NCI-H2081 treated with DMSO at 0.1 percent for 48 hours (cell line): ENCODE measurements around the gene ACBD6.
"Not testable (repeated sequence)": the region's sequence is repeated elsewhere in the genome, so short reads cannot be mapped to it uniquely, and the experiment has no call there.

Source experiments
- DNase-seq: peaks from one replicate; lab custom pipeline; 2025; lab: John Stamatoyannopoulos, UW

The ACBD6 gene

DNA sequence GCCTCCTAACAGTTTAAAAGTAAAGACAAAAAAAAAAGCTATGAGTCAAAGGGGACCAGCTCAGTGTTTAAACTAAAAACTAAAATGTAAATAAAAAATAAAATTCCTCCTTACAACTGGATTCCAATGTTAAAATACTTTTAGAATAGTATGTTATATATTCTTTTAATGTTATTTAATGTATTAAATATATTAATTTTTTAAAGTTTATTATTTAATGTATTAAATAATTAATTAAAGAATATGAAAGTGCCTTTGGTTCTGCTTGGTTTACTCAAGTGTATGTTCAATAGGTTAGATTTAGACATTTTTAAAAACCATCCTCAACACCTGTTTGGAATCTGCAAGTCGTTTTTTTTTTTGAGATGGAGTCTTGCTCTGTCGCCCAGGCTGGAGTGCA lies 13.1 kb downstream of the ACBD6 start:
- DNase-seq, result no peak

GRCh38 chr1:180488661-180489060 lies 13.7 kb downstream of the ACBD6 start:
- DNase-seq, result no peak

DNA sequence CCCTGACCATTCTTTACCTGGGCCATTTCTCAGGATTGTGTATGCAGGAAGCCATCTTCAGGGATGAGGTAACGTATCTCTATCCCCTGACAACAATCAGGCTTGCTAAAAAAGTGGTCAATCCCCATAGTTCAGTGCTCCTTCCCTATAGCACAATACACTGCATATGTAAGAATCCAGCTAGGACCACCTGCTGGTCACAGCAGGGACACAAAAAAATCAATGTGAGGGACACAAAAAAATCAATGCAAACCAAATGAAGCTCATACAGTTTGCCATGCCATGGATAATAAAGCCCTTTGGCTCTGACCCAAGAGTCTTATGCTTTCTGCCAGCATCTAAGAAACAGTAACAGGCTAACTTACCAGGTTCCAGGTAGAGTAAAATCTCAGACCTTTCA lies 16.3 kb downstream of the ACBD6 start:
- DNase-seq, result no peak

- no peak for DNase-seq
Measured at GRCh38 chr1:180484490-180484889, 17.9 kb downstream of the ACBD6 start.

DNA sequence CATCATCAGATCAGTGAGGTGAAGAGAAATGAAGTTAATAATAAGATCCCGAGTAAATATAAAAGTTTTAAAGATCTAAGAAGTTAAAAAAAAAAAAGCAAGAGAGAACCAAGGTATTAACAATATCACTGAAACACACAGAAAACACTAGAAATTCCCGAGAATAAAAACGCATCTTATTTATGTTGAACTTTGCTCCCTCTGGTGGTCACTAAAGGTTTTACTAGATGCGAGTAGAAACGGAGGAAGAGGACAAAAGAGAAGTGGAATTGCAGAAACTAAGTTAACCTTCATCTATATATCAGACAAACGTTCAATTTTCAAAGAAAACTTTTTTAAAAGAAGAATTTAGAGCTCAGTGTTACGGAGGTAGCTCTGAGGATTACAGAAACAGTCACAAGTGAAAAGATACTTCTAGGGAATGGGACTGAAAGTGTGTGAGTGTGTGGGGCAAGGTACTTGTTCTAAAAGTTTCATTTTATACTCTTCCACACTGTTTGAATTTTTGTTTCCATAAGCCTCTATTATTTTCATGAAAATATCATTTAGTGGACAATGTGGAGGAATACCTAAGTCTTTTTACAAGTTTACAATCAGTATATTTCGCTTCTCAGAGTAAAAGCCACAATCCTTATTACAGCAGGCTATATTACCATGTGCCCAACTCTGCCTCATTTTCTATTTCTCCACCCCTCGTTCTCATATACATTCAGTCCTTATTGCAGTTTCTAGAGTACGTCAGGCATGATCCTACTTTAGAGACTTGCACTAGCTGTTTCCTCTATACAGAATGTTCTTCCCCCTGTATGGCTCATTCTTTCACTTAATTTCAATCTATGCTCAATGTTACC lies 19.7 kb downstream of the ACBD6 start:
- no peak for DNase-seq

DNA sequence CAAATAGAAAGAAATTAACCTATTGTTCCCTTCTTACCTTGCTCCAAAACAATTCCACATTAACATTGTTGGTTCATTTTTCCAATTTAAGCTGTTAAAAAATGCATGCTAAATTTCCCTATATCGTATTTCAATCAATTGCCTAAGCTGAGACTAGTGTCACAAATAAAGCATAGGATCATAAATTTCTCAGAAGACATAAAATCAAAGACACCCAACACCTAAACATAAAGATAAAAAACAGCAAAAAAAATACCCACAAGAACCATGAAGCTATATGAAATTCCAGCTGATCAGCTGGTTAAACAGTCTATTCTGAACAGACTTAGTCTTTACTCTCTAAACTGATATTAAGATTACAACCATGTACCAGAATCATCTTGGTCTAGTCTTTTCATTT lies 32.3 kb downstream of the ACBD6 start:
- no peak for DNase-seq

- no peak for DNase-seq
Measured at GRCh38 chr1:180468311-180468710, 34.1 kb downstream of the ACBD6 start.

- DNase-seq, result no peak
Measured at GRCh38 chr1:180462102-180462501, 40.3 kb downstream of the ACBD6 start.

DNA sequence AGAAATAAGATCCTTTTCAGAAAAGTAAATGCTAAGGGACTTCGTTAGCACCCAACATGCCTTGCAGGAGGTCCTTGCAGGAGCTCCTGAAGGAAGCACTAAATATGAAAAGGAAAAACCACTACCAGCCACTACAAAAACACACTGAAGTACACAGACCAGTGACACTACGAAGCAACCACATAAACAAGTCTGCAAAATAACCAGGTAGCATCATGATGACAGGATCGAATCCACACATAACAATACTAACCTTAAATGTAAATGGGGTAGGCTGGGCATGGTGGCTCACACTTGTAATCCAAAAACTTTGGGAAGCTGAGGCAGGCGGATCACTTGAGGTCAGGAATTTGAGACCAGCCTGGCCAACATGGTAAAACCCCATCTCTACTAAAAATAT lies 40.7 kb downstream of the ACBD6 start:
- not testable (repeated sequence) for DNase-seq

DNA sequence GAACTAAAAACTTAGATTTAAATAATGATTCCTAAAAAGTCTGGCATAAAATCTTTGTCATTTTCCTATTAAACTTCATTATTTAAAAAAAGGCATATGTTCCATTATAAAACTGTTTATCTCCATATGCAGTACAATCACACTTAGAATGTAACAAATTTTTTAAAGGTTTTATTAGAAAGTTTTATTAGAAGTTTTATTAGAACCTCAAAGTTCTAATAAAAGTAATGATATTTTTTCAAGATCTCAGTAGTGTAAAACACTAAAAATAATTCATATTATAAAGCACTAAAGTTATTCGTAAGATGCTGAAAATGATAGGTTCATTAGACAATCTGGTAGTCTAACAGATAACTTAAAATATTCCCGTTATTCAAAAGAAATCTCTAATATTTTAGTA lies 43.6 kb downstream of the ACBD6 start:
- DNase-seq, result no peak

DNA sequence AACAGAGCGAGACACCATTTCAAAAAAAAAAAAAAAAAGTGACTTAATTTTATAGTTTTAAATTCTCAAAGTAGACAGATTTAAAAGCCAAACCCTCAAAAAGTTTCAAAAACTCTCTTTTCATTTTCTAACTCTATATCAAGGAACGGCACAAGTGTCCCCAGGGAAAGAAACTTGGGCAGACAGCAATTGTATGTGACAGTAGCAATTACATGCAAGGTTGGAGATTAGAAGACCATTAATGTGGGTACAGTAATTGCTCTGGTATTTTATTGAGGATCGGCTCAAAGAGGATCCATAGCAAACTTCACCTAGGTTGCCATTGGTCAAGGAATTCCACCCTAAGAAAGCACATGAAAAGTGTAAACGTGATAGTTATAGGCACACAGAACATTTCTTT lies 46.2 kb downstream of the ACBD6 start:
- no peak for DNase-seq

DNA sequence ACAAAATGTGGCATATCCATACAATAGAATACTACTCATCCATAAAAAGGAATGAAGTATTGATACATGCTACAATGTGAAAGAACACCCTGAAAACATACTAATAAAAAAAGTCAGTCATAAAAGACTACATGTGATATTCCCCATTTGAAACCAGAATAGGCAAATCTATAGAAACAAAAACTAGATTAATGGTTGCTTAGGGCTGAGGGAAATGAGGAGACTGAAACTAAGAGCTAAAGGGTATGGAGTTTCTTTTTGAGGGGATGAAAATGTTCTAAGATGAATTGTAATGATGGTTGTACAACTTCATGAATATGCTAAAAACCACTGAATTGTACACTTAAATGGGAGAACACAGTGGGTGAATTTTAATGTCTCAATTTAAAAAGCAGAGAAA lies 50.9 kb downstream of the ACBD6 start:
- no peak for DNase-seq

DNA sequence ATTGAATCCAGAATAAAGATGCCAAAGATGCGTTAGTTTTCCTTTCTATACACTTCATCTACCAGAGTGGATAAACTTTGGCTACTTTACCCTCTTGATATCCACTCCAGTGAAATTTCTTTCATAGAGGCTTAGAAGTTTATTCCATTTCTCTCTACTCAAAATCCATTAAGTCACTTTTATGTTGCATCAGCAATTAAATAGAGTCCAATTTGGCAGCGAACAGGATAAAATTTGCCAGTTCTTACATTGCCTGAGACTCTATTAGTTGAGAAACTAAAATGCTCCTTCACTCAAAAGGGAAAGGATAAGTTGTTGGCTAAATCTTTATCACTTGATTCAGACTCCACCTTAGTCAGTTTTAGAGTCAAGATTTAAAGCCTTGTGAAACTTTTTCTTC lies 57.9 kb downstream of the ACBD6 start:
- no peak for DNase-seq

- no peak for DNase-seq
Measured at GRCh38 chr1:180440335-180440734, 62.0 kb downstream of the ACBD6 start.

GRCh38 chr1:180435566-180435965 lies 66.8 kb downstream of the ACBD6 start:
- DNase-seq, result no peak

GRCh38 chr1:180433873-180434272 lies 68.5 kb downstream of the ACBD6 start:
- no peak for DNase-seq

DNA sequence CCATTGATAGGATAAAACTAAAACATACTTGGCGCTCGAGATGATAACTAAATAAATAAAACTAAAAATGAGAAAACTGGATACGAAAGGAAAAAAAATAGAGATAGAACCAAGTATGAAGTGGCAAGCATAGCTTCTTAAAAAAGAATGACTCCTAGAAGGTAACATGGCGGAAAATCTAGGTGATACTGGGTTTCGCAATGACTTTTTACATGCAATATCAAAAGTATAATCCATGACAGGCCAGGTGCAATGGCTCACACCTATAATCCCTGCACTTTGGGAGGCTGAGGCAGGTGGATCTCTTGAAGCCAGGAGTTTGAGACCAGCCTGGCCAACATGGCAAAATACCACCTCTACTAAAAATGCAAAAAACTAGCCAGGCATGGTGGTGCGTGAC lies 70.7 kb downstream of the ACBD6 start:
- DNase-seq, result no peak

DNA sequence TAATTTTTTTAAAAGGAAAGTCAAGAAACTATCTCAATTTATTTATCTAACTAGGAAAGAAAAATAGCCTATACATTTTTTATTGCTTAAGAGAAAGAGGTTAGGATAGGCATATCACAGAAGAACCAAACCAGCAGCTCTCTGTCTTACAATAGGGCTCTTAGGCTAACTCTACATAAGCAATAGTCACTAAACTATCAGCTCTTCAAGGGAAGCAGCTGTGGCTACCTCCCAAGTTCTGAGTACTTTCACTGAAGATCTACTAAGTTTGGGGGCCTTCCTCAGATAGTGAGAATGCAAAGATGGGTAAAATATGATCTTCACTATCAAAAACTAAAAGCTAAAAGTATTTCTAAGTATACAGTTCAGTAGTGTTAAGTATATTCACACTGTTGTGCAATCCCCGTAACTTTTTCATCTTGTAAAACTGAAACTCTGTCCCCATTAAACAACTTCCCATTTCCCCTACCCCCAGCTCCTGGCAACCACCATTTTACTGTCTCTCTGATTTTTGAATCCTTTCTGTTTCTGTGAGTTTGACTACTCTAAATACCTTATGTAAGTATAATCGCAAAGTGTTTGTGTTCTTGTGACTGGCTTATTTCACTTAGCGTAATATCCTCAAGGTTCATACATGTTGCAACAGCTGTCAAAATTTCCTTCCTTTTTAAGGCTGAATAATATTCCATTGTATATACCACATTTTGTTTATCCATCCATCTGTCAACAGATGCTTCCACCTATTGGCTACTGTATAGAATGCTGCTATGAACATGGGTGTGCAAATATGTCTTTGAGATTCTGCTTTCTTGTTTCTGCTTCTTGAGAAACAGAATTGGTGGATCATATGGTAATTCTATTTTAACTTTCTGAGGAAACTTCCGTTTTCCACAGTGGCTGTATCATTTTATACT lies 73.3 kb downstream of the ACBD6 start:
- no peak for DNase-seq

DNA sequence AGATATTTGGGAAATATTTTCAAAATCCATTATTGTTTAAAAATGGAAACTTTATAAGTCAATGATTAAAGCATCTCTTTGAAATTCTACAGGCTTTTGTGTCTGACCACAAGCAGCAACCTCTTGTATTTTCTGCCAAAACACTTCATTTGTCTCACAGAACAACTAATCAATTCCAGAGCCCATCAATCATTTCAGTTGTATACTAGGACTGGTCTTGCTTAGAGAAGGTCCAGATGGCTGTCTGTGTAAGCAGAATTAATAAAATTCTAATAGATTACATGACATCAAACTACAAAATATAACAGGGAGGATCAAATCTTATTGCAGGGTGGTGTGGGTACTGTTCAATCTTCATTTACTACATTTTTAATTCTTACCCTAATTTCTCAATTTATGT lies 76.4 kb downstream of the ACBD6 start:
- DNase-seq, result no peak

- peak; percentile 30 for DNase-seq
Measured at GRCh38 chr1:180424848-180425457, 77.4 kb downstream of the ACBD6 start.

- DNase-seq, result no peak
Measured at GRCh38 chr1:180421614-180422013, 80.8 kb downstream of the ACBD6 start.

DNA sequence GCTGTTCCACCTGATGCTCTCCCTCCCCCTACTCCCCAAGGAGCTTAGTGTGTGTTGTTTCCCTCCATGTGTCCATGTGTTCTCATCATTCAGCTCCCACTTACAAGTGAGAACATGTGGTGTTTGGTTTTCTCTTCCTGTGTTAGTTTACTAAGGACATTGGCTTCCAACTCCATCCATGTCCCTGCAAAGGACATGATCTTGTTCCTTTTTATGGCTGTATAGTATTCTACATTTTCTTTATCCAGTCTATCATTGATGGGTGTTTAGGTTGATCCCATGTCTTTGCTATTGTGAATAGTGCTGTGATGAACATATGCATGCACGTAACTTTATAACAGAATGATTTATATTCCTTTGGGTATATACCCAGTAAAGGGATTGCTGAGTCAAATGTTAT lies 81.2 kb downstream of the ACBD6 start:
- DNase-seq, result not testable (repeated sequence)
